ENCODE data around the gene TMEM140. TPM values are rescaled to one million over a fixed set of nuclear protein-coding genes. Genes with fewer than 3 reads are reported as not detected.

The TMEM140 gene
- total and polyA plus RNA-seq, 9 of the 15 experiments (the other 6 are each of a cell fraction or from before 2014, with no cell fraction given): 0.03 to 0.82 (median 0.23) TPM

DNA sequence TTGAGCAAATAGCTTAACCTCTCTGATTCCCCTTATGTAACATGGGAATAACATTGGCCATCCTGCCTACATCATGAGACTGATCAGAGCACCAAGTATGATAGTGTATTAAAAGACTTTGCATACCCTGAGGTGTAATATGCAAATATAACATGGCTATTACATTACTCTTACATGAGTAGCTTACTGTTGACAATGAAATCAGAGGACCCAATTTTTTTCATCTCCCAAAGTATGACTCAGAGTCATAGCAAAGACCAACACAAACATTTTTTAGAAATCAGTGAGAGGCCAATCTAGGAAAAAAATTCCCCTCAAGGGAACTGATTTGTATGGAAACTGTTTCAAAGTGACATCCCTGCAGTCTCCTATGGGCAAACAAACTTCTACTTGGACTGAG, 47.0 kb upstream of the TMEM140 start:
- no peaks in the 10 kb centered on the region for H3K27me3 ChIP-seq (ENCODE audit: control insufficient read depth in 2 of 2, insufficient read depth in 2 of 2, low read length in 2 of 2)
- ChIA-PET CTCF (ENCODE audit: low intra/inter-chr PET ratio) (no interaction called here), POLR2A (no interaction called here)
- no peaks in the 10 kb centered on the region for H3K9me3 ChIP-seq (replicated peaks; ENCODE audit: control insufficient read depth, insufficient read depth, low read depth, low read length)
- in situ Hi-C loops (cut with MboI): no loop called here
- H3K4me1 ChIP-seq (replicated peaks in 1 of 2; ENCODE audit: control insufficient read depth in 2 of 2, insufficient read depth in 2 of 2, low read length in 2 of 2): no peaks in the 10 kb centered on the region
- no peaks in the 10 kb centered on the region for H3K36me3 ChIP-seq (ENCODE audit: control insufficient read depth, insufficient read depth, low read length)
- no peak for FAIRE-seq
- BruUV-seq (replicated peaks): no TSS peak
- no peak overlapping the region for H3K27ac ChIP-seq (ENCODE audit: extremely low read depth, low read depth, low read length)
- H3K9me1 ChIP-seq (ENCODE audit: control insufficient read depth, insufficient read depth, low read length): no peaks in the 10 kb centered on the region
- no peaks in the 10 kb centered on the region for H3K79me2 ChIP-seq (ENCODE audit: control insufficient read depth, insufficient read depth, low read length)
- DNase-seq (ENCODE audit: extremely low read depth in 1 of 4, low spot score in 3 of 4): no peak
- intact Hi-C loops (cut with micrococcal nuclease): no loop called here
- H3K4me2 ChIP-seq (ENCODE audit: insufficient read depth, low read length): no peak overlapping the region
- H4K20me1 ChIP-seq (replicated peaks; ENCODE audit: control insufficient read depth, insufficient read depth, low read length): no peaks in the 10 kb centered on the region
- no peak overlapping the region for H2AFZ ChIP-seq (ENCODE audit: low read depth, low read length)
- no peak for TF ChIP-seq ZKSCAN3 (CRISPR knock-in tag; IDR thresholded peaks at IDR 0.05)
- no peak for TF ChIP-seq PATZ1 (CRISPR knock-in tag; IDR thresholded peaks at IDR 0.05; ENCODE audit: borderline replicate concordance)
- TF ChIP-seq RNF2 (IDR thresholded peaks at IDR 0.05): no peak
- TF ChIP-seq, protein P1, sequence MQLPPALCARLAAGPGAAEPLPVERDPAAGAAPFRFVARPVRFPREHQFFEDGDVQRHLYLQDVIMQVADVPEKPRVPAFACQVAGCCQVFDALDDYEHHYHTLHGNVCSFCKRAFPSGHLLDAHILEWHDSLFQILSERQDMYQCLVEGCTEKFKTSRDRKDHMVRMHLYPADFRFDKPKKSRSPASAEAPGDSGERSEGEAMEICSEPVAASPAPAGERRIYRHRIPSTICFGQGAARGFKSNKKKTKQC (CRISPR knock-in tag; IDR thresholded peaks at IDR 0.05): no peak
- TF ChIP-seq, protein P2, sequence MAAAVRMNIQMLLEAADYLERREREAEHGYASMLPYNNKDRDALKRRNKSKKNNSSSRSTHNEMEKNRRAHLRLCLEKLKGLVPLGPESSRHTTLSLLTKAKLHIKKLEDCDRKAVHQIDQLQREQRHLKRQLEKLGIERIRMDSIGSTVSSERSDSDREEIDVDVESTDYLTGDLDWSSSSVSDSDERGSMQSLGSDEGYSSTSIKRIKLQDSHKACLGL (CRISPR knock-in tag; IDR thresholded peaks at IDR 0.05; ENCODE audit: borderline replicate concordance, poor library complexity, severe bottlenecking): no peak
- TF ChIP-seq, protein P3, sequence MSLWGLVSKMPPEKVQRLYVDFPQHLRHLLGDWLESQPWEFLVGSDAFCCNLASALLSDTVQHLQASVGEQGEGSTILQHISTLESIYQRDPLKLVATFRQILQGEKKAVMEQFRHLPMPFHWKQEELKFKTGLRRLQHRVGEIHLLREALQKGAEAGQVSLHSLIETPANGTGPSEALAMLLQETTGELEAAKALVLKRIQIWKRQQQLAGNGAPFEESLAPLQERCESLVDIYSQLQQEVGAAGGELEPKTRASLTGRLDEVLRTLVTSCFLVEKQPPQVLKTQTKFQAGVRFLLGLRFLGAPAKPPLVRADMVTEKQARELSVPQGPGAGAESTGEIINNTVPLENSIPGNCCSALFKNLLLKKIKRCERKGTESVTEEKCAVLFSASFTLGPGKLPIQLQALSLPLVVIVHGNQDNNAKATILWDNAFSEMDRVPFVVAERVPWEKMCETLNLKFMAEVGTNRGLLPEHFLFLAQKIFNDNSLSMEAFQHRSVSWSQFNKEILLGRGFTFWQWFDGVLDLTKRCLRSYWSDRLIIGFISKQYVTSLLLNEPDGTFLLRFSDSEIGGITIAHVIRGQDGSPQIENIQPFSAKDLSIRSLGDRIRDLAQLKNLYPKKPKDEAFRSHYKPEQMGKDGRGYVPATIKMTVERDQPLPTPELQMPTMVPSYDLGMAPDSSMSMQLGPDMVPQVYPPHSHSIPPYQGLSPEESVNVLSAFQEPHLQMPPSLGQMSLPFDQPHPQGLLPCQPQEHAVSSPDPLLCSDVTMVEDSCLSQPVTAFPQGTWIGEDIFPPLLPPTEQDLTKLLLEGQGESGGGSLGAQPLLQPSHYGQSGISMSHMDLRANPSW (CRISPR knock-in tag; IDR thresholded peaks at IDR 0.05): no peak
- no peak overlapping the region for H3K9ac ChIP-seq (ENCODE audit: insufficient read depth in 1 of 2, low read depth in 2 of 2, low read length in 2 of 2)
- ATAC-seq: no peak
- no peak overlapping the region for H3K4me3 ChIP-seq

Data from K562 (cell line).